GM19395 (cell line): ENCODE results near the gene FANCB.

Experiments used
- ATAC-seq: cut with Tn5 transposase; IDR thresholded peaks from one replicate; pipeline ENCODE4 v1.9.1; 2021; ENCODE audit warnings: mild to moderate bottlenecking, moderate library complexity; ENCODE audit not compliant: unreplicated experiment

FANCB gene

DNA sequence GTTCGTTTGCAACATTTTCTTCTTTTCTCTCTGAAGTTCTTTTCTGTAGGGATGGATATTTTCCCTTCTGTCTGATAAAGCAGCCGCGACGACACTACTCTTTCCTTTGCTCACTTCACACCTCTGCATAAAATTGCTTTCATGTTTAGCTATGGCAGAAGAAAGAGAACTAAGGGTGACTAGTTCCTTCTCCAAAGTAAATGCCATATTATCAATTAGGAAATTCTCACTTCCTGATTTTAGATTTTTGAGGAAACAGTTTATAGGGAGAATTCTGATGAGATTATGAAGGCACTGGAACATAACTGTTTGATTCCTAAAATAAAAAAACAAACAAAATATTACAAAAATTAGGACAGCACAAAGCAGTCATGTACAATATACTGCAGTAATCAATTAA lies 29.2 kb downstream of the FANCB start:
- ATAC-seq = no peak

DNA sequence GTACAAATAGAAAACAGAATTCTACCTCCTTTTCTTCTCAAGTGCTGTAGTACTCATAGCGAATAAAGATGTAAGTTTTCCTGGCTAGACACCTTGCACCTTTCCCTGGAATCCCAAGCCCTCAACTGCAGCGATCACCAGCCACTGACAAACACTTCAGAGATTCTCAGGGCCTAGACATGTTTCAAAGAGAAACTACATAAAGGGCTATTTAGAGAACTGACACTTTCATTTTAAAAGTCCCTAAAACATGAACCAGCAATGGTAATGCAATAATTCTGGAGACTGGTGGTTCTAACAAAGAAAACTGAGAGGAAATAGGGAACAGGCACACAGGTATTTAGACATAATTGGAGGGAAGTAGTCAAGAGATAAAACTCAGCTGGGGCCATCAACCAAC lies 35.7 kb downstream of the FANCB start:
- no peak for ATAC-seq

DNA sequence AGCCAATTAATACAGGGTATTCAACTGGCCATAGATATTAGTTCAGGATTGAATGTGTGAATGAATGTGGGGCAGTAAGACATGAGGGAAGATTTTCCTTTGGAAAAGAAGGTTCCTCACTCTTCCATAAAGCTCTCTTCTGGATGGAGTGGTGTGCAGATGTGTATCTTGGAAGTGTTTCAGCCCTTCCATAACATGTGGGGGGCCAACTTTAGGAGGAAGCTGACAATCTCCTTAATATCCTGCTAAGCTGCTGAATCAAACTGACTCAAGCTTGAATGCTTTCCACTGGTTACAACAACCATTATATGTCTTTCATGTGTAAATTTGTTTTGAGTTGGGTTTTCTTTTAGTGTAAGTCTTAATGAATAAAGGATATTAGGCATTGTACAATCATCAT lies 40.3 kb downstream of the FANCB start:
- no peak for ATAC-seq

DNA sequence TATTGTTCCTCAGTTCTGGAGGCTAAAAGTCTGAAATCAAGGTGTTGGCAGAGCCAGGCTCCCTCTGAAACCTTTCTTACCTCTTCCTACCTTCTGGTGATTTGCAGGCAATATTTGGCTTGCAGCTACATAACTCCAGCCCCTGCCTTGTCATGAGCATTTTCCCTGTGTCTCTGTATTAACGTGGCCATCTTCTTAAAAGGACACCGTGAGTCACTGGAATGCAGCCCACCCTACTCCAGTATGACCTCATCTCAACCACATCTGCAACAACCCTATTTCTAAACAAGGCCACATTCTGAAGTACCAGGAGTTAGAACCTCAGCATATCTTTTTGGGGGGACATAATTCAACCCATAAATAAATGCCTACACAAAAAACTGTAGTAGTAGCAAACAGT lies 40.7 kb downstream of the FANCB start:
- no peak for ATAC-seq

DNA sequence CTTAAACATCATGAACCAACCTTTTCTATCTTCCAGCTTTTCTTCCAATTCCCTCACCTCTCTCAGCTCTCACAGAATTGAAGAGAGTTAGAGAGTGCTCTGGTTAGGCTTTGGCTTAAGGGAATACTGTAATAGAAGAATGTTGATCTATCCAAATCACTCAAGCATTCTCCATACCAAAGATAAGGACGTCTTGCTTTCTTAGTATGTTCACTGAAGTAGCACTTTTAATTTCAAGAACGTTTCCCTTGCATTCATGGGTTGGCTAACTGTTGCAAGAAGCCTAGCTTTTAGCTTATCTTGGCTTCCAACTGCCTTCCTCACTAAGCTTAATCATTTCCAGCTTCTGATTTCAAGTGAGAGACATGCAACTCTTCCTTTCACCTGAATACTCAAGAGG lies 43.2 kb downstream of the FANCB start:
- ATAC-seq = no peak

DNA sequence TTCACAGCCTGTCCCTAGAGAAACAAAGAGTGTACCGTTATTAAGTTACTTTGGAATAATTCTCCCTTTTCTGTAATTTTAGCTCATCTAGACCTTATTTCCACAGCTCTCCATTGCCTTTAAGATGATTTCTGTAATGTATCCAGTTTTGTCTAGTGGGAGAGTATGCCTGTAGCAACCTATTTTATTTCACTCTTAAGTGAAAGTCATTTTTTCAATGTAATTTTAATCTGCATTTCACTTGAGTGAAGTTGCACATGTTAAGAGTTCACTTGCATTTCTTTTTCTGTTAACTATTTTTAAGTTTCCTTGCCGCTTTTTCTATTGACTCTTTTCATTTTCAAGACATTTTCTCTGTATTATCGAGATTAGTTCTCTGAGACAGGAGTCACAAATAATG lies 46.5 kb downstream of the FANCB start:
- no peak for ATAC-seq

DNA sequence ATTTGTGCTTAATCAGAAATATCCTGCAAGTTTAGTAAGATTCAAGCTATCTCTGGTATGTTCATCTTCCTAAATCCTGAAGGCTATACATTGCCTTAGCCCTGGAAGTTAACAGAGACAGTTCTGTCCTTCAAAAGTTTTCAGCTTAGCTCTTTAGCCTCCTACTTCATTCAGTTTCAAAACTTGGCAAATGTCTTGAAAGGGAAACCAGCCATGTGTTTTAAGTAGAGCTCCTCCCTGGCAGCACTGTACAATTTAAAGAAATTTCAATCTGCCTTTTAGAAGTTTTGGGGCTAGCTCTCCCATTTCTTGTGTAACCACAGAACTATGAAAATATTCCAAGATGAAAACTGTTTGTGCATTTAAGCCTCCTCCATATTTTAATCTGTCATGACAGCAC lies 47.0 kb downstream of the FANCB start:
- ATAC-seq = no peak

DNA sequence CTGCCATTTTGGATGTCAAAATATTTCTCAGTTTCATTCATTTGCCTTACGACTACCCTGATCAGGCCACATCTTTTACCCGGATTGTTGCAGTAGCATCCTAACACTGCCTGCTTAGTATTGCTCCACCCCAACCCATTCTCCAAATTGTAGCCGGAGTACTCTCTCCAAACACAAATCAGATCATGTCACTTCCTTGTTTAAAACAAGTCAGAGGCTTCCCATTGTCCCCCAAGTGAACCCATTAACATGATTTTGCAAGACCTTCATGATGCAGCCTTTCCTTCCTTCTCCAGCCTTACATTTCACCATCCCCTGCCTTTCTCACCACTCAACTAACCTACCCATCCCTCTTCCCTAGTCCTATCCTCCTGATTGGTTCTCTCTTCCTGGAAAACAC lies 53.1 kb downstream of the FANCB start:
- no peak for ATAC-seq

DNA sequence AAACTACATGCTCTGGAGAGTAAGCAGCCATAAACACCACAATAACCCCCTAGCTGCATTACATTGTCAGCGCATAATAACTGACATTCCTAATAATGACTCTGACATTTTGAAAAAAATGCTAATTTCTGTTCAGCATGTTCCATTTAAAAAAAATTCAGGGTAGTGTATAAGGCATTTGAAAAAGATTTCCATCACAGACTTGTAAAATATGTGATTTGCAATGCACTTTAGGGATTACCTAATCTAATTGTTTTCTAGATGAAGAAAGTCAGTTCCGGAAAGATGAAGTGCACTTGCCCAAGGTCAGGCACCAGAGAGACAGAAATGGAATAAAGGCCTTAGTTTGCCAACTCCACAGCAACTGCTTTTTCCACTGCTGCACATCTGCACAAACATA lies 55.3 kb downstream of the FANCB start:
- ATAC-seq = no peak

DNA sequence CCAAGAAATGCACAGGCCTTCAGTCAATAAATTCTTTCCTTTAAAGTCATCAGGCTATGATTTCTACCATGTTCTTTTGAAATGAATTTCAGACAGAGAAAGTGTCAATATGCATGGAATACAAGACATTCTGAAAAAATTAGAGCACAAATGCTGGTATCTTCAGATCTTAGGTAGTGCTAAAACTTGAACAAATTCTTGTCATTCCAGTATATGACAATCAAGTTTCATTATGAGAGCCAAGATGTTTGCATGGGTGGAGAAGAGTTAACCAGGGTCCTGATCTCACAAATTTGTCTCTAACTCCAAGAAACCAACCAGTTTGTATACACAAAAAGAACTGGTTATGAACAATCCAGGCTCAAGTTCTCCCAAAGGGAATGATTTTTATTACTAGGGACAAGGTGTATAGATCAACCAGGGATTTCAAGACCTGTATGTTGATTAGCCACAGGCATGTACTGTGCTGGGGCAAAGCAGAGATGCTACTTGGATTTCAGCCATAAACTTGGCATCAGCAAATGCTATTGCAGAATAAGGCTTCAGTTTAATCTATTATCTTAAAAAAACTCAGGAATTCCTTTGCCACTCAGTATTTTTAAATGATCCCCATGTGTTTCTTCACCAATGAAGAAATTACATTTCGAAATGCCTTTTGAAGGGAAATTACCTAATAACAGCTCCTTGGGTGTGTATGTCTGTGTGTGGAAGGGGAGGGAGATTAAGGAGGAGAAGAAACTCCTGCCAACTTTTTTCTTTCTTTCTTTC lies 69.7 kb downstream of the FANCB start:
- no peak for ATAC-seq

DNA sequence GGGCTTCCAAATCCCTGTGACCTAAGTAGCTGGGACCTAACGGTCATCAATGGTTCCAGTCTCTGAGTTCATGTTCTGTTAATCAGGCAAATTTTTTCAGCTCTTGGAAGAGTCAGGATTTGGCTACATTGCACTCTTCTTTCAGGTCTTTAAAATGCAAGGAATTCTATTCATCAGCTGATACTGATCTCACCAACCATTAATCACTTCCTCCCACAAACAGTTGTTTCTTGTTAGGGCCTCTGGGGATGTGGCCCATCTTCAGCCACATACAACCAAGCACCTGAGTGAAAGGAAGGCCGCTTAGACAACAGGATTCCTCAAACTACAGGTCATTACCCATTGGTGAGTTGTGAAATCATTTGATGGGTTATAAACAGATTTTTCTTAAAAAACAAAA lies 71.7 kb downstream of the FANCB start:
- no peak for ATAC-seq

DNA sequence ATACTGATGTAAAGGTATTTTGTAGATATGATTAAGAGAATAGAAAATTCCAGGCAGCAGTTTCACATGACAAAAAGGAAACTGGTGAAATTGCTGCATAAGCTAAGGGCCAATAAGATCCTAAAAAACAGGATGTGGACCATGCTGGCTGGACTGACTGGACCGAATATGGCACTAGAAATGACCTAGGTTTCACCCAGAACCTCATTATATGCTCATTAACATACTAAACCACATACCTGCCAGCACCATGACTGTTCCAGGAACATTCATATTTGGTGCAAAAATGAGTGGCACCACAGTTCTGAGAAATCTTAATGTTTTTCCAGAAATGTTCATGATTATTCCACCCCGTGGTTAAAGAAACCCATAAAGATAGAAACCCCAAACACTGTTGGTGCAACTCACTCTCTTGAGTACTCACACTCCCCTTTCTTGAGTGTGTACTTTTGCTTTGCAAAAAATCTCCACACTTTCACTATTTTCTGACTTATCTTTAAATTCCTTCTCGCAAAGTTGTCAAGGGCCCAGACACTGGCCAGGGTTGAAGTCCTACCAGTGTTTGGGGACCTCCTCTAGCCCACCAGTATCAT lies 74.0 kb downstream of the FANCB start:
- ATAC-seq = no peak
